NB4 (cell line): ENCODE data around the gene NUP62.

Experiments used
- CTCF ChIP-seq: IDR thresholded peaks from one replicate; pipeline ENCODE4 v1.5.1; 2012; ENCODE audit warnings: low read depth, low read length
- MYC ChIP-seq: IDR thresholded peaks from 2 replicates; pipeline ENCODE4 v1.6.1; 2011; ENCODE audit warnings: low read depth, low read length

DNA sequence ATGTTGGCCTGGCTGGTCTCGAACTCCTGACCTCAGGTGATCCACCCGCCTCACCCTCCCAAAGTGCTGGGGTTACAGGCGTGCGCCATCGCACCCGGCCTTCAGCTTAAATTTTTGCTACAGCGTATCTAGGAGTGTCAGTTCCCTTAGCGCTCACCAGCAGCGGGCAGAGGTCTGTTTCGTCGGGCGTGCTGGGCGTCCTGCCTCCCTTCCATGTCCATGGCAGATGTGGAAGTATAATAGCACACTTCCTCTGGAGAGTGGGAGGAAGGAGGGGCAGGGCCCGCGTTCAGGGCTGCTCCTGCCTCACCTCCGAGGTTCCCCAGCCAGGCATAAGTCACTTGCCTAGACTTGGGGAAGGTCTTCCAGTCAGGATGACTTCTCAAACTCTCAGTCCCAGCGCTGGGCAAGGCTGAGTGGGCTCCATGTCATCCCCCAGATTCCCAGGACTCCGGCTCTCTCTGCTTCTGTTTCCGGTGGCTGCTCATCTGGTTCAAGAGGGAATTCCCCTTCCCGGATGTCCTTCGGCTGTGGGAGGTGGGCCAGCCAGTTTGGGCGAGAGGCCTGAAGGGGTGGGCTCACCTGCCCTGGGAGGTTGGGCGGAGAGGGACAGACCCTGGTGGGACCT lies 42.2 kb downstream of the NUP62 start:
- TF ChIP-seq CTCF (no peak), MYC (no peak)
